Stomach (tissue), 9 donors: ENCODE results near the gene FOXF2. TPM values are rescaled to one million over a fixed set of nuclear protein-coding genes. Genes with fewer than 3 reads are reported as not detected.

Experiments used
- DNase-seq, 2 donors: peaks; one replicate each; pipeline versions ENCODE4 v3.0.0 to v3.0.0-alpha.2; 2013 to 2019
- H3K27ac ChIP-seq, 5 donors: fragments of 200-600 bp in 4 of 5; sonication (generic) in 4 of 5; one replicate each; pipeline ENCODE4 v1.5.1; 2013 to 2019; ENCODE audit warnings: mild to moderate bottlenecking in 1 of 5, moderate library complexity in 1 of 5
- H3K27me3 ChIP-seq, 3 donors: fragments of 200-600 bp; sonication (generic); one replicate each; pipeline ENCODE4 v1.5.1; 2017 to 2019; ENCODE audit warnings: mixed run types in 1 of 3
- H3K36me3 ChIP-seq, 4 donors: fragments of 200-600 bp; sonication (generic); 1 replicate in 3 of 4; 2 replicates in 1 of 4; pipeline ENCODE4 v1.5.1; 2016 to 2019
- H3K4me1 ChIP-seq, 4 donors: fragments of 200-600 bp; sonication (generic); one replicate each; pipeline ENCODE4 v1.5.1; 2016 to 2019
- H3K4me3 ChIP-seq, 4 donors: fragments of 200-600 bp; sonication (generic) in 3 of 4; one replicate each; pipeline ENCODE4 v1.5.1; 2016 to 2019; ENCODE audit warnings: mild to moderate bottlenecking in 1 of 4
- H3K9me3 ChIP-seq, 4 donors: fragments of 200-600 bp; sonication (generic); one replicate each; pipeline ENCODE4 v1.5.1; 2016 to 2019
- CTCF ChIP-seq, 7 experiments: fragments of 450-650 bp in 4 of 7; fragments of 200-600 bp in 3 of 7; sonication (generic) in 3 of 7; IDR thresholded peaks; one replicate each; pipeline ENCODE4 v1.5.1; 2016 to 2019; ENCODE audit warnings: antibody characterized with exemption in 7 of 7, control low read depth in 2 of 7, mild to moderate bottlenecking in 1 of 7
- EP300 ChIP-seq: sonication (generic); formaldehyde crosslinking; IDR thresholded peaks from one replicate; pipeline ENCODE4 v1.6.1; 2017; ENCODE audit warnings: antibody characterized with exemption
- POLR2A ChIP-seq, 4 donors: fragments of 450-650 bp; IDR thresholded peaks; one replicate each; pipeline ENCODE4 v1.6.1; 2016; ENCODE audit warnings: antibody characterized with exemption in 4 of 4, control low read depth in 2 of 4, mild to moderate bottlenecking in 1 of 4, moderate library complexity in 1 of 4
- POLR2AphosphoS5 ChIP-seq, 3 donors: sonication (generic); formaldehyde crosslinking; IDR thresholded peaks; one replicate each; pipeline ENCODE4 v1.6.1; 2016; ENCODE audit warnings: antibody characterized with exemption in 3 of 3
- WGBS, 5 donors: extraction: QIAGEN DNeasy Blood & Tissue Kit in 3 of 5; methylation state at CpG; one replicate each; pipeline versions ENCODE4 v1.1.5 to v1.1.7; 2013 to 2018; 5-methylcytosine and 5-hydroxymethylcytosine counted together
- intact Hi-C: fragments of 100-400 bp; cut with DNase I; formaldehyde crosslinking; loops from one replicate; pipeline ENCODE4 v1.15.1; 2023; ENCODE audit warnings: low total_unique reads
- polyA plus RNA-seq, 3 donors: library from polyadenylated mRNA; stranded (reverse); fragments of 200-250 nt; gene quantifications; one replicate each; pipeline ENCODE4 v1.2.3, GENCODE V29; 2013
- total RNA-seq, 5 donors: library from RNA; depleted of rRNA; stranded (reverse); fragments of >200 nt; gene quantifications; one replicate each; pipeline versions ENCODE4 v1.1.0 to v1.2.3, GENCODE V29; 2014 to 2016
- donor health status: healthy with polysubstance abuse.
- donor health status: Bipolar disorder and iron deficiency.
- donor health status: healthy.

The FOXF2 gene
- total and polyA plus RNA-seq, 8 donors, result 9.6 to 104 (median 19.2) TPM

- WGBS, 5 donors, result 3 to 10% (median 8%) methylated on average over 24 to 35 of the region's 35 CpGs
- no peaks in the 10 kb centered on the region for H3K36me3 ChIP-seq
- peak in 1 of 2 donors; percentile 73 for DNase-seq
- H3K4me3 ChIP-seq, result peak overlapping the region; percentile 43 to 50 (median 44)
- H3K9me3 ChIP-seq, result no peaks in the 10 kb centered on the region
- H3K27ac ChIP-seq, result peak overlapping the region; percentile 72 to 90 (median 83)
- intact Hi-C loops, result loop anchor here (10.0 kb wide), 1 partner anchor 668 kb away; no protein-coding TSS in a partner anchor
- H3K4me1 ChIP-seq, result peaks cover 51 to 88% (median 74%) of the 10 kb centered on the region in 4 donors
- TF ChIP-seq POLR2A (IDR thresholded peaks at IDR 0.05) (no peak), CTCF (IDR thresholded peaks at IDR 0.05) (no peak)
- H3K27me3 ChIP-seq, result peaks cover 54 to 100% (median 97%) of the 10 kb centered on the region in 3 donors
Observed at GRCh38 chr6:1382331-1382882, 7.0 kb upstream of the FOXF2 start.

- no peak for TF ChIP-seq CTCF (IDR thresholded peaks at IDR 0.05)
- TF ChIP-seq POLR2A (IDR thresholded peaks at IDR 0.05), result no peak
- TF ChIP-seq EP300, result no peak
- TF ChIP-seq POLR2AphosphoS5 (IDR thresholded peaks at IDR 0.05), result no peak
- WGBS, 5 donors, result 4 to 17% (median 7%) methylated on average over 11 to 57 of the region's 57 CpGs
- Histone ChIP-seq H3K27me3 (peaks cover 47 to 100% (median 96%) of the 10 kb centered on the region in 3 donors), H3K4me1 (peaks cover 49 to 88% (median 74%) of the 10 kb centered on the region in 4 donors), H3K4me3 (peak overlapping the region in 2 of 4 donors; percentile 0 to 33), H3K36me3 (no peaks in the 10 kb centered on the region), H3K9me3 (no peaks in the 10 kb centered on the region), H3K27ac (peak overlapping the region; percentile 72 to 90 (median 83))
- intact Hi-C loops, result loop anchor here (10.0 kb wide), 1 partner anchor 668 kb away; no protein-coding TSS in a partner anchor
- peak in 1 of 2 donors; percentile 42 for DNase-seq
Observed at GRCh38 chr6:1382883-1383728, 6.3 kb upstream of the FOXF2 start.

GRCh38 chr6:1383729-1384548 lies 5.4 kb upstream of the FOXF2 start:
- H3K9me3 ChIP-seq, result no peaks in the 10 kb centered on the region
- H3K27ac ChIP-seq, result peak overlapping the region; percentile 72 to 90 (median 83)
- peak in 1 of 2 donors; percentile 42 for DNase-seq
- H3K4me3 ChIP-seq, result peak overlapping the region; percentile 0 to 33 (median 12)
- no peaks in the 10 kb centered on the region for H3K36me3 ChIP-seq
- TF ChIP-seq EP300 (no peak), POLR2A (IDR thresholded peaks at IDR 0.05) (no peak), CTCF (IDR thresholded peaks at IDR 0.05) (no peak), POLR2AphosphoS5 (IDR thresholded peaks at IDR 0.05) (no peak)
- H3K4me1 ChIP-seq, result peaks cover 44 to 88% (median 71%) of the 10 kb centered on the region in 4 donors
- 3 to 18% (median 3%) methylated on average over 34 to 71 of the region's 71 CpGs for WGBS, 5 donors
- peaks cover 40 to 100% (median 96%) of the 10 kb centered on the region in 3 donors for H3K27me3 ChIP-seq
- intact Hi-C loops, result loop anchor here (10.0 kb wide), 1 partner anchor 669 kb away; no protein-coding TSS in a partner anchor
